Upper lobe of left lung (tissue), 6 donors: ENCODE measurements around the gene PANX2. TPM values are rescaled to one million over a fixed set of nuclear protein-coding genes. Genes with fewer than 3 reads are reported as not detected.
A peak's percentile ranks its signal among the peaks of the same experiment; 100 is the strongest.

Source experiments
- ATAC-seq, 2 donors: fragments of 200-7000 bp; cut with Tn5 transposase; one replicate each; pipeline ENCODE4 v1.9.1; 2022; ENCODE audit warnings: mild to moderate bottlenecking in 2 of 2, moderate library complexity in 2 of 2; ENCODE audit not compliant: low FRiP score in 2 of 2
- DNase-seq, 2 donors: peaks; one replicate each; pipeline ENCODE4 v3.0.0-alpha.2; 2019 to 2020
- H3K27ac ChIP-seq, 4 donors: fragments of 200-600 bp; sonication (generic); one replicate each; pipeline ENCODE4 v1.5.1; 2016 to 2019
- H3K27me3 ChIP-seq, 4 donors: fragments of 200-600 bp; sonication (generic); one replicate each; pipeline ENCODE4 v1.5.1; 2017 to 2019
- H3K36me3 ChIP-seq, 4 donors: fragments of 200-600 bp; sonication (generic); one replicate each; pipeline ENCODE4 v1.5.1; 2016 to 2019
- H3K4me1 ChIP-seq, 4 donors: fragments of 200-600 bp; sonication (generic); one replicate each; pipeline ENCODE4 v1.5.1; 2018 to 2019
- H3K4me3 ChIP-seq, 4 donors: fragments of 200-600 bp; sonication (generic); one replicate each; pipeline ENCODE4 v1.5.1; 2017 to 2019; ENCODE audit warnings: mild to moderate bottlenecking in 2 of 4, moderate library complexity in 1 of 4
- H3K9me3 ChIP-seq, 4 donors: fragments of 200-600 bp; sonication (generic); one replicate each; pipeline ENCODE4 v1.5.1; 2018 to 2019
- EP300 ChIP-seq, 4 donors: sonication (generic); formaldehyde crosslinking; IDR thresholded peaks; one replicate each; pipeline ENCODE4 v1.5.1; 2017; ENCODE audit warnings: antibody characterized with exemption in 4 of 4, control low read depth in 2 of 4
- POLR2A ChIP-seq, 4 donors: fragments of 450-650 bp; IDR thresholded peaks; one replicate each; pipeline ENCODE4 v1.5.1; 2016 to 2017; ENCODE audit warnings: antibody characterized with exemption in 4 of 4, mild to moderate bottlenecking in 2 of 4
- POLR2AphosphoS5 ChIP-seq, 2 donors: sonication (generic); formaldehyde crosslinking; IDR thresholded peaks; one replicate each; pipeline ENCODE4 v1.5.1; 2017; ENCODE audit warnings: antibody characterized with exemption in 2 of 2
- WGBS, 2 donors: methylation state at CpG; one replicate each; pipeline ENCODE4 v1.1.5; 2017 to 2018; 5-methylcytosine and 5-hydroxymethylcytosine counted together
- total RNA-seq, 6 donors: library from RNA; depleted of rRNA in 4 of 6; stranded (reverse); fragments of >200 nt in 4 of 6; gene quantifications; one replicate each; pipeline versions ENCODE4 v1.1.0 to v1.2.1, GENCODE V29; 2016 to 2021
- TF ChIP-seq, protein P1 (sequence below), 6 experiments: fragments of 450-650 bp in 4 of 6; fragments of 200-600 bp in 2 of 6; sonication (generic) in 2 of 6; IDR thresholded peaks; one replicate each; pipeline ENCODE4 v1.5.1; 2016 to 2019; ENCODE audit warnings: antibody characterized with exemption in 6 of 6
- donor health status: DM: no; HTN: no; CAD: no; lungs with moderate emphysema.
- donor health status: DM: no; HTN: yes; CAD: no; lungs with severe emphysema.

PANX2 gene
- total RNA-seq, 6 donors from 2014 or later = 1.9 to 16.8 (median 7.1) TPM

GRCh38 chr22:50189849-50190181, 19.3 kb downstream of the PANX2 start:
- Histone ChIP-seq H3K4me3 (peak overlapping the region in 3 of 4 donors; percentile 37 to 55 (median 49)), H3K36me3 (peaks cover 8 to 23% (median 14%) of the 10 kb centered on the region in 4 donors), H3K27ac (peak overlapping the region; percentile 88 to 95 (median 92)), H3K4me1 (peaks cover 40 to 71% (median 57%) of the 10 kb centered on the region in 4 donors), H3K27me3 (no peaks in the 10 kb centered on the region), H3K9me3 (no peaks in the 10 kb centered on the region)
- no peak for TF ChIP-seq EP300 (IDR thresholded peaks at IDR 0.05)
- no peak for TF ChIP-seq POLR2AphosphoS5 (IDR thresholded peaks at IDR 0.05)
- no peak for TF ChIP-seq POLR2A (IDR thresholded peaks at IDR 0.05)
- DNase-seq = no peak
- peak in 1 of 2 donors; percentile 0 for ATAC-seq
- 23 to 25% methylated on average over 3 to 4 of the region's 4 CpGs for WGBS, 2 donors

- Histone ChIP-seq H3K36me3 (peaks cover 8 to 28% (median 19%) of the 10 kb centered on the region in 4 donors), H3K4me3 (peak overlapping the region; percentile 3 to 55 (median 43)), H3K9me3 (no peaks in the 10 kb centered on the region), H3K27me3 (no peaks in the 10 kb centered on the region), H3K27ac (peak overlapping the region; percentile 88 to 95 (median 92)), H3K4me1 (peaks cover 35 to 66% (median 52%) of the 10 kb centered on the region in 4 donors)
- TF ChIP-seq EP300 (IDR thresholded peaks at IDR 0.05) (peak in 1 of 4 donors; percentile 61), POLR2A (IDR thresholded peaks at IDR 0.05) (peak in 3 of 4 donors; percentile 20 to 76 (median 69)), POLR2AphosphoS5 (IDR thresholded peaks at IDR 0.05) (peak; percentile 65 to 88)
- TF ChIP-seq, protein P1, sequence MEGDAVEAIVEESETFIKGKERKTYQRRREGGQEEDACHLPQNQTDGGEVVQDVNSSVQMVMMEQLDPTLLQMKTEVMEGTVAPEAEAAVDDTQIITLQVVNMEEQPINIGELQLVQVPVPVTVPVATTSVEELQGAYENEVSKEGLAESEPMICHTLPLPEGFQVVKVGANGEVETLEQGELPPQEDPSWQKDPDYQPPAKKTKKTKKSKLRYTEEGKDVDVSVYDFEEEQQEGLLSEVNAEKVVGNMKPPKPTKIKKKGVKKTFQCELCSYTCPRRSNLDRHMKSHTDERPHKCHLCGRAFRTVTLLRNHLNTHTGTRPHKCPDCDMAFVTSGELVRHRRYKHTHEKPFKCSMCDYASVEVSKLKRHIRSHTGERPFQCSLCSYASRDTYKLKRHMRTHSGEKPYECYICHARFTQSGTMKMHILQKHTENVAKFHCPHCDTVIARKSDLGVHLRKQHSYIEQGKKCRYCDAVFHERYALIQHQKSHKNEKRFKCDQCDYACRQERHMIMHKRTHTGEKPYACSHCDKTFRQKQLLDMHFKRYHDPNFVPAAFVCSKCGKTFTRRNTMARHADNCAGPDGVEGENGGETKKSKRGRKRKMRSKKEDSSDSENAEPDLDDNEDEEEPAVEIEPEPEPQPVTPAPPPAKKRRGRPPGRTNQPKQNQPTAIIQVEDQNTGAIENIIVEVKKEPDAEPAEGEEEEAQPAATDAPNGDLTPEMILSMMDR (IDR thresholded peaks at IDR 0.05) = peak in 5 of 6 experiments; percentile 39 to 62 (median 49)
- peak; percentile 93 to 95 for DNase-seq
- WGBS, 2 donors = 3 to 33% methylated on average over 2 to 33 of the region's 43 CpGs
- ATAC-seq = peak; percentile 78 to 87
Measured at GRCh38 chr22:50190182-50190940, 19.8 kb downstream of the PANX2 start.

DNA sequence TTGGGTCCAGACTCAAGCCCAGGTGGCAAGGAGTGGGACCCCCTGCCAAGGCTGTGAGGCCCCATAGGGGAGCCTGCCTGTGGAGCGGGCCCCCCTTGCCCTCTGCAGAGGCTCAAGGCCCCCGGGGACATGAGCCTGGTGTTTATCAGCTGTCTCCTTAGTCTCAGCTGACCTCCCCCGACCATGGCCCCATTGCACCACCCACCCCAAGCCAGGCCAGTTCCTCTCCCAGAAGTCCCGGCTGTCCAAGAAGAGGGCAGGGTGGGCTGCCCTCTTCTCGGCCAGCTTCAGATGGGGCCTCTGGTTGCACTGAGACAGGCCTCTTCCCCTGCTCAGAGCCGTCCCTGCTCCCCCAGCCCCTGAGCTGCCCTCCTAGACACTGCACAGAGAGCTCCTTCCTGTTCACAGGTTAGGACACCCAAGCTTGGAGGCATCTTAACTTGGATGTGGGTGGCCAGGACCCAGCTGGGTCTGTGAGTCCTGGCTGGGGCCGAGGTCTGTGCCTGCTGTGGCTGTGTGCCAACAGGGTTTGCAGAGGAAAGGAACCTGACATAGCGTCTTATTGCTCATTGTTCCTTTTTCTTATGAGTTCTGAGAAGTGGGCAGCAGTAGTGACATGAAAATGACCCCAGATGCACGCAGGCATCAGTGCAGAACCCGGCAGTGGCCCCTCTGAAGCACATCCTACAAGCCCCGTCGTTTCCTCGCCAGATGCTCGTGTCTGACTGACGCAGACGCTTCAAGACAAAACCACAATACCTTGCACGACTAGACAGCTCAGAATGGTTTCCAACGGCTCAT, 20.6 kb downstream of the PANX2 start:
- Histone ChIP-seq H3K4me3 (peak overlapping the region; percentile 3 to 55 (median 43)), H3K9me3 (no peaks in the 10 kb centered on the region), H3K36me3 (peaks cover 8 to 35% (median 23%) of the 10 kb centered on the region in 4 donors), H3K27ac (peak overlapping the region; percentile 88 to 95 (median 92)), H3K27me3 (no peaks in the 10 kb centered on the region), H3K4me1 (peaks cover 35 to 64% (median 51%) of the 10 kb centered on the region in 4 donors)
- ATAC-seq (peak; percentile 20 to 32), DNase-seq (peak in 1 of 2 donors; percentile 74)
- WGBS, 2 donors = 49 to 58% methylated on average over 10 to 18 of the region's 18 CpGs
- TF ChIP-seq POLR2AphosphoS5 (IDR thresholded peaks at IDR 0.05) (peak; percentile 29 to 75), POLR2A (IDR thresholded peaks at IDR 0.05) (peak in 1 of 4 donors; percentile 38), EP300 (IDR thresholded peaks at IDR 0.05) (peak in 1 of 4 donors; percentile 21)
- TF ChIP-seq, protein P1 (IDR thresholded peaks at IDR 0.05) = no peak

- Histone ChIP-seq H3K9me3 (no peaks in the 10 kb centered on the region), H3K27ac (peak overlapping the region; percentile 88 to 95 (median 92)), H3K36me3 (peaks cover 8 to 45% (median 34%) of the 10 kb centered on the region in 4 donors), H3K4me3 (no peak overlapping the region), H3K4me1 (peaks cover 25 to 49% (median 38%) of the 10 kb centered on the region in 4 donors), H3K27me3 (no peaks in the 10 kb centered on the region)
- peak; percentile 47 to 74 for DNase-seq
- WGBS, 2 donors = 82 to 85% methylated on average over 12 to 23 of the region's 25 CpGs
- ATAC-seq = no peak
- TF ChIP-seq, protein P1 (IDR thresholded peaks at IDR 0.05) = no peak
- no peak for TF ChIP-seq POLR2AphosphoS5 (IDR thresholded peaks at IDR 0.05)
- TF ChIP-seq EP300 (IDR thresholded peaks at IDR 0.05) = no peak
- no peak for TF ChIP-seq POLR2A (IDR thresholded peaks at IDR 0.05)
Measured at GRCh38 chr22:50192436-50193204, 22.1 kb downstream of the PANX2 start.
